Neural progenitor cell (in vitro differentiated cells): ENCODE measurements around the gene CACNA1B.

Experiments used
- EZH2 ChIP-seq: fragments of 200-600 bp; sonication (generic); IDR thresholded peaks from 2 replicates; pipeline ENCODE4 v1.6.1; 2017; ENCODE audit warnings: antibody characterized with exemption, mild to moderate bottlenecking, moderate library complexity
- TF ChIP-seq, protein P1 (sequence below): fragments of 200-600 bp; sonication (generic); IDR thresholded peaks from 2 replicates; pipeline ENCODE4 v1.5.1; 2017; ENCODE audit warnings: antibody characterized with exemption, mild to moderate bottlenecking

GRCh38 chr9:138028596-138028995 lies 151.0 kb downstream of the CACNA1B start:
- TF ChIP-seq, protein P1, sequence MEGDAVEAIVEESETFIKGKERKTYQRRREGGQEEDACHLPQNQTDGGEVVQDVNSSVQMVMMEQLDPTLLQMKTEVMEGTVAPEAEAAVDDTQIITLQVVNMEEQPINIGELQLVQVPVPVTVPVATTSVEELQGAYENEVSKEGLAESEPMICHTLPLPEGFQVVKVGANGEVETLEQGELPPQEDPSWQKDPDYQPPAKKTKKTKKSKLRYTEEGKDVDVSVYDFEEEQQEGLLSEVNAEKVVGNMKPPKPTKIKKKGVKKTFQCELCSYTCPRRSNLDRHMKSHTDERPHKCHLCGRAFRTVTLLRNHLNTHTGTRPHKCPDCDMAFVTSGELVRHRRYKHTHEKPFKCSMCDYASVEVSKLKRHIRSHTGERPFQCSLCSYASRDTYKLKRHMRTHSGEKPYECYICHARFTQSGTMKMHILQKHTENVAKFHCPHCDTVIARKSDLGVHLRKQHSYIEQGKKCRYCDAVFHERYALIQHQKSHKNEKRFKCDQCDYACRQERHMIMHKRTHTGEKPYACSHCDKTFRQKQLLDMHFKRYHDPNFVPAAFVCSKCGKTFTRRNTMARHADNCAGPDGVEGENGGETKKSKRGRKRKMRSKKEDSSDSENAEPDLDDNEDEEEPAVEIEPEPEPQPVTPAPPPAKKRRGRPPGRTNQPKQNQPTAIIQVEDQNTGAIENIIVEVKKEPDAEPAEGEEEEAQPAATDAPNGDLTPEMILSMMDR, result no peak
- TF ChIP-seq EZH2, result no peak
